ENCODE data around the gene CCDC192. TPM values are rescaled to one million over a fixed set of nuclear protein-coding genes. Genes with fewer than 3 reads are reported as not detected.

CCDC192 gene
- total RNA-seq, 2 experiments from 2014 or later: not detected

GRCh38 chr5:127970854-127971425 is 267.7 kb downstream of the CCDC192 start:
- H3K4me3 ChIP-seq (ENCODE audit: low read length): no peak overlapping the region
- intact Hi-C loops (cut with DNase I, micrococcal nuclease): no loop called here
- H3K9me3 ChIP-seq (ENCODE audit: control insufficient read depth in 1 of 2, insufficient read depth in 1 of 2, low read length in 2 of 2): peaks cover 0 to 8% of the 10 kb centered on the region in 2 experiments
- TF ChIP-seq CTCF (IDR thresholded peaks at IDR 0.05): no peak
- POLR2A ChIA-PET: no interaction called here
- CTCF ChIA-PET: no interaction called here
- Mint-ChIP-seq H3K27me3 (no peaks in the 10 kb centered on the region), H3K9me3 (no peaks in the 10 kb centered on the region), H3K36me3 (ENCODE audit: low read depth) (peaks cover 36% of the 10 kb centered on the region), H3K4me3 (no peak overlapping the region), H3K27ac (no peak overlapping the region), H3K4me1 (ENCODE audit: low read depth) (no peaks in the 10 kb centered on the region)
- H3K27me3 ChIP-seq (ENCODE audit: control insufficient read depth in 1 of 2, insufficient read depth in 2 of 2, low read length in 2 of 2): no peaks in the 10 kb centered on the region
- ATAC-seq (ENCODE audit: poor library complexity): no peak
- DNase-seq: no peak
- no peaks in the 10 kb centered on the region for H3K36me3 ChIP-seq (ENCODE audit: insufficient read depth, low read length)
- no peaks in the 10 kb centered on the region for H3K4me1 ChIP-seq (ENCODE audit: insufficient read depth, low read length)
- H3K27ac ChIP-seq (ENCODE audit: low read depth in 1 of 2, low read length in 2 of 2): no peak overlapping the region

GRCh38 chr5:127975961-127976360 is 272.8 kb downstream of the CCDC192 start:
- CTCF ChIA-PET: no interaction called here
- no peak overlapping the region for H3K4me3 Mint-ChIP-seq
- POLR2A ChIA-PET: no interaction called here
- no peaks in the 10 kb centered on the region for H3K27me3 Mint-ChIP-seq
- H3K4me1 Mint-ChIP-seq (ENCODE audit: low read depth): no peaks in the 10 kb centered on the region
- no peaks in the 10 kb centered on the region for H3K4me1 ChIP-seq (ENCODE audit: insufficient read depth, low read length)
- intact Hi-C loops (cut with DNase I, micrococcal nuclease): no loop called here
- TF ChIP-seq CTCF (IDR thresholded peaks at IDR 0.05): no peak
- H3K9me3 ChIP-seq (ENCODE audit: control insufficient read depth in 1 of 2, insufficient read depth in 1 of 2, low read length in 2 of 2): no peaks in the 10 kb centered on the region
- no peaks in the 10 kb centered on the region for H3K36me3 ChIP-seq (ENCODE audit: insufficient read depth, low read length)
- H3K27ac ChIP-seq (ENCODE audit: low read depth in 1 of 2, low read length in 2 of 2): no peak overlapping the region
- ATAC-seq (ENCODE audit: poor library complexity) (no peak), DNase-seq (no peak)
- no peaks in the 10 kb centered on the region for H3K9me3 Mint-ChIP-seq
- no peaks in the 10 kb centered on the region for H3K27me3 ChIP-seq (ENCODE audit: control insufficient read depth in 1 of 2, insufficient read depth in 2 of 2, low read length in 2 of 2)
- no peaks in the 10 kb centered on the region for H3K36me3 Mint-ChIP-seq (ENCODE audit: low read depth)
- no peak overlapping the region for H3K27ac Mint-ChIP-seq
- H3K4me3 ChIP-seq (ENCODE audit: low read length): no peak overlapping the region

GRCh38 chr5:127976525-127976924 is 273.3 kb downstream of the CCDC192 start:
- POLR2A ChIA-PET: no interaction called here
- no peaks in the 10 kb centered on the region for H3K36me3 ChIP-seq (ENCODE audit: insufficient read depth, low read length)
- DNase-seq (no peak), ATAC-seq (ENCODE audit: poor library complexity) (no peak)
- no peaks in the 10 kb centered on the region for H3K9me3 Mint-ChIP-seq
- no peaks in the 10 kb centered on the region for H3K9me3 ChIP-seq (ENCODE audit: control insufficient read depth in 1 of 2, insufficient read depth in 1 of 2, low read length in 2 of 2)
- H3K27me3 ChIP-seq (ENCODE audit: control insufficient read depth in 1 of 2, insufficient read depth in 2 of 2, low read length in 2 of 2): no peaks in the 10 kb centered on the region
- H3K27ac Mint-ChIP-seq: no peak overlapping the region
- no peak overlapping the region for H3K4me3 ChIP-seq (ENCODE audit: low read length)
- H3K27me3 Mint-ChIP-seq: no peaks in the 10 kb centered on the region
- CTCF ChIA-PET: no interaction called here
- H3K36me3 Mint-ChIP-seq (ENCODE audit: low read depth): no peaks in the 10 kb centered on the region
- no peak overlapping the region for H3K27ac ChIP-seq (ENCODE audit: low read depth in 1 of 2, low read length in 2 of 2)
- no peaks in the 10 kb centered on the region for H3K4me1 ChIP-seq (ENCODE audit: insufficient read depth, low read length)
- no peak overlapping the region for H3K4me3 Mint-ChIP-seq
- intact Hi-C loops (cut with DNase I, micrococcal nuclease): no loop called here
- TF ChIP-seq CTCF (IDR thresholded peaks at IDR 0.05): no peak
- no peaks in the 10 kb centered on the region for H3K4me1 Mint-ChIP-seq (ENCODE audit: low read depth)

All from CD4-positive, alpha-beta T cell (primary cell).